Heart left ventricle (tissue), 16 donors: Measurements from ENCODE around the gene LDAH. TPM values are rescaled to one million over a fixed set of nuclear protein-coding genes. Genes with fewer than 3 reads are reported as not detected.

ENCODE experiments used
- ATAC-seq, 4 donors: fragments of 200-7000 bp; cut with Tn5 transposase; one replicate each; pipeline ENCODE4 v1.9.1; 2020 to 2022; ENCODE audit warnings: moderate library complexity in 4 of 4, mild to moderate bottlenecking in 3 of 4, moderate number of reproducible peaks in 1 of 4
- DNase-seq, 5 donors: peaks; one replicate each; pipeline ENCODE4 v3.0.0-alpha.2; 2020
- H3K27ac ChIP-seq, 12 donors: fragments of 200-600 bp; sonication (generic) in 4 of 12; one replicate each; pipeline versions ENCODE4 v1.5.0 to v1.8.0; 2016 to 2022; ENCODE audit warnings: mild to moderate bottlenecking in 2 of 12
- H3K27me3 ChIP-seq, 9 donors: fragments of 200-600 bp; sonication (generic) in 2 of 9; one replicate each; pipeline versions ENCODE4 v1.5.1 to v1.8.0; 2016 to 2022; ENCODE audit warnings: mild to moderate bottlenecking in 3 of 9
- H3K36me3 ChIP-seq, 9 donors: fragments of 200-600 bp; sonication (generic) in 2 of 9; one replicate each; pipeline versions ENCODE4 v1.5.0 to v1.8.0; 2018 to 2022; ENCODE audit warnings: mild to moderate bottlenecking in 2 of 9
- H3K4me1 ChIP-seq, 12 donors: fragments of 200-600 bp; sonication (generic) in 4 of 12; one replicate each; pipeline versions ENCODE4 v1.5.0 to v1.8.0; 2016 to 2022; ENCODE audit warnings: mild to moderate bottlenecking in 3 of 12
- H3K4me3 ChIP-seq, 12 donors: fragments of 200-600 bp; sonication (generic) in 4 of 12; one replicate each; pipeline versions ENCODE4 v1.5.0 to v1.8.0; 2017 to 2022; ENCODE audit warnings: mild to moderate bottlenecking in 9 of 12, moderate library complexity in 4 of 12
- H3K9me3 ChIP-seq, 12 donors: fragments of 200-600 bp; sonication (generic) in 4 of 12; one replicate each; pipeline versions ENCODE4 v1.5.0 to v1.8.0; 2016 to 2022; ENCODE audit warnings: mild to moderate bottlenecking in 1 of 12
- CTCF ChIP-seq, 12 donors: fragments of 200-600 bp; sonication (generic) in 4 of 12; IDR thresholded peaks; one replicate each; pipeline versions ENCODE4 v1.5.0 to v1.8.0; 2018 to 2022; ENCODE audit warnings: antibody characterized with exemption in 12 of 12, mild to moderate bottlenecking in 5 of 12
- POLR2A ChIP-seq, 2 donors: fragments of 450-650 bp; IDR thresholded peaks; one replicate each; pipeline ENCODE4 v1.6.1; 2017; ENCODE audit warnings: antibody characterized with exemption in 2 of 2, mild to moderate bottlenecking in 2 of 2, moderate library complexity in 2 of 2
- WGBS, 4 donors: extraction: QIAGEN DNeasy Blood & Tissue Kit in 2 of 4; methylation state at CpG; one replicate each; pipeline versions ENCODE4 v1.1.5 to v1.1.7; 2013 to 2018; 5-methylcytosine and 5-hydroxymethylcytosine counted together
- intact Hi-C, 10 donors: fragments of 100-400 bp; cut with DNase I; formaldehyde crosslinking; loops; one replicate each; pipeline versions ENCODE4 v1.11.1 to v1.14.2; 2022
- polyA plus RNA-seq, 2 donors: library from polyadenylated mRNA; stranded (reverse); fragments of 200-250 nt; gene quantifications; one replicate each; pipeline ENCODE4 v1.2.3, GENCODE V29; 2013
- total RNA-seq, 9 donors: library from RNA; depleted of rRNA in 2 of 9; stranded (reverse); fragments of >200 nt in 2 of 9; fragmentation: NEBNext Ultra II Directional in 3 of 9; extraction: Animal tissue kit (Norgen Biotek cat#: 25700) in 3 of 9; gene quantifications; one replicate each; pipeline versions ENCODE4 v1.1.0 to v1.2.4, GENCODE V29; 2016 to 2023
- donor health status: ischemic (EF 13 %, LVEDD 7.1; RV severe dilation, severe dysfunction).
- donor health status: healthy with polysubstance abuse.
- donor health status: DM: no; HTN: yes; CAD: no.
- donor health status: DM: no; HTN: no; CAD: no.
- donor health status: ischemic (EF 25% LVEDD 6.9; RV normal size, moderate dysfunction).
- donor health status: ischemic (EF 25% LVEDD 5.7; RV mildly dilated, moderate dysfunction).
- donor health status: healthy.
- donor health status: DM: yes; HTN: yes; CAD: no.
- donor health status: ischemic (EF 35%, LVEDD 5.7; RV mildly dilated, moderate dysfunction).
- donor health status: nonischemic (EF 11% LVEDD 7.7; RV severe dilation, severe dysfunction).
- donor health status: DM: yes; HTN: yes; CAD: no.
- donor health status: PGD.
- donor health status: ischemic (EF 29% LVEDD 5.4; RV normal size, mild dysfunction).
- donor health status: nonischemic (EF 23%, LVEDD 6.1; RV moderate dilation, normal function).

The LDAH gene
- total and polyA plus RNA-seq, 11 donors: 2.2 to 13.2 (median 6.7) TPM

GRCh38 chr2:20855456-20855855 lies 32.6 kb upstream of the LDAH start:
- no peak for DNase-seq
- intact Hi-C loops: no loop called here
- Histone ChIP-seq H3K27me3 (peaks cover 0 to 6% (median 0%) of the 10 kb centered on the region in 9 donors), H3K4me1 (no peaks in the 10 kb centered on the region), H3K4me3 (no peak overlapping the region), H3K9me3 (no peaks in the 10 kb centered on the region), H3K36me3 (no peaks in the 10 kb centered on the region), H3K27ac (no peak overlapping the region)
- WGBS, 4 donors: 78 to 88% (median 82%) methylated on average over 4 of the region's 4 CpGs
- TF ChIP-seq CTCF (IDR thresholded peaks at IDR 0.05) (no peak), POLR2A (IDR thresholded peaks at IDR 0.05) (no peak)
- ATAC-seq: no peak

DNA sequence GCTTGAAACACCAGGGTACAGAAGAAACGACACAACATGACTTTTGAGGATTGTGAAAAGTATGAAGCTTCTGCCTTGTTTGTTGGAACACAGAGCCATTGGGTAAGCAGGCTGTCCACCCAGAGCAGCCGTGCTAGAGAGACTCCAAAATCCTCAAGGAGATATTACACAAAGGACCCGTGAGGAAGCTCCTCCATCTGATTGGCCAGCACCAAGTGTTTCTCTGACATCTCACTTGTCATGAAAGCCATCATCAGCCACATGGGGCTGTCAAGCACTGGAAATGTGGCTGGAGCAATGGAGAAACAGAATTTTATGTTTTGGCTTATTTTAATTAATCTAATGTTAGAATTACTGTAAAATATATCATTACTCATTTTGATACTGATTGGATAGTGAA lies 29.8 kb upstream of the LDAH start:
- intact Hi-C loops: no loop called here
- TF ChIP-seq CTCF (IDR thresholded peaks at IDR 0.05) (no peak), POLR2A (IDR thresholded peaks at IDR 0.05) (no peak)
- ATAC-seq (no peak), DNase-seq (no peak)
- H3K9me3 ChIP-seq: no peaks in the 10 kb centered on the region
- WGBS, 4 donors: 54 to 58% (median 55%) methylated on average over 3 of the region's 3 CpGs
- no peak overlapping the region for H3K4me3 ChIP-seq
- H3K27ac ChIP-seq: no peak overlapping the region
- no peaks in the 10 kb centered on the region for H3K4me1 ChIP-seq
- H3K27me3 ChIP-seq: peaks cover 0 to 6% (median 0%) of the 10 kb centered on the region in 9 donors
- no peaks in the 10 kb centered on the region for H3K36me3 ChIP-seq

- Histone ChIP-seq H3K9me3 (no peaks in the 10 kb centered on the region), H3K36me3 (no peaks in the 10 kb centered on the region), H3K27ac (no peak overlapping the region), H3K4me1 (no peaks in the 10 kb centered on the region), H3K4me3 (no peak overlapping the region), H3K27me3 (peaks cover 0 to 6% (median 0%) of the 10 kb centered on the region in 9 donors)
- WGBS, 4 donors: 72 to 76% (median 74%) methylated on average over 6 of the region's 6 CpGs
- intact Hi-C loops: no loop called here
- no peak for TF ChIP-seq CTCF (IDR thresholded peaks at IDR 0.05)
- no peak for TF ChIP-seq POLR2A (IDR thresholded peaks at IDR 0.05)
- ATAC-seq: no peak
- no peak for DNase-seq
Measured at GRCh38 chr2:20852139-20852538, 29.2 kb upstream of the LDAH start.

DNA sequence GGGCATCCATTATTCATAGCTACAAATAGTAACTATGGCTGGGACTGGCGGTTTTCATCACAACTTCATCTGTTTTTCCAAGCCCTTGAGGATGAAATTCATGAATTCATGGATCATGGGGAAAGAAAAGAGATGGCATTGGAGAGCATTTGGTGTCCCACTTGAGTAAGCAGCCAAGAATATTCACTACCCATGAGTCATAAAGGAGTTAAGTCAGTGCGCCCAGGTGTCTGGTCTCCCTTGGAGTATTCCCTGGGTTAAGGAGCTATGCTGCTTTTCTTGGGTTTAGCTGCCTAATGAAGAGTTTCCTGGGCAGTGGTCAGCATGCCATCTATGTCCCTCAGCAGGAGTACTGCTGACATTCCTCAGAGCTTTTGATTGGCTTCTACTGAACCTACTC lies 21.3 kb upstream of the LDAH start:
- H3K27me3 ChIP-seq: peaks cover 0 to 13% (median 2%) of the 10 kb centered on the region in 9 donors
- no peaks in the 10 kb centered on the region for H3K4me1 ChIP-seq
- no peak overlapping the region for H3K4me3 ChIP-seq
- WGBS, 4 donors: 73 to 81% (median 74%) methylated on average over 2 of the region's 2 CpGs
- TF ChIP-seq POLR2A (IDR thresholded peaks at IDR 0.05) (no peak), CTCF (IDR thresholded peaks at IDR 0.05) (no peak)
- peaks cover 0 to 2% (median 0%) of the 10 kb centered on the region in 12 donors for H3K9me3 ChIP-seq
- no peak for DNase-seq
- no peak for ATAC-seq
- no peak overlapping the region for H3K27ac ChIP-seq
- no peaks in the 10 kb centered on the region for H3K36me3 ChIP-seq
- intact Hi-C loops: no loop called here
